Omental fat pad (tissue), 4 donors: ENCODE measurements around the gene GUSB. TPM values are rescaled to one million over a fixed set of nuclear protein-coding genes. Genes with fewer than 3 reads are reported as not detected.
"Not testable (repeated sequence)": the region's sequence is repeated elsewhere in the genome, so short reads cannot be mapped to it uniquely, and the experiment has no call there.

Experiments
- ATAC-seq: fragments of 150-250 bp; one replicate; pipeline ENCODE4 v1.9.1; 2016; ENCODE audit warnings: mild to moderate bottlenecking, moderate library complexity; ENCODE audit not compliant: low FRiP score
- DNase-seq: peaks from one replicate; pipeline ENCODE4 v3.0.0-alpha.2; 2019; ENCODE audit warnings: low spot score
- CTCF ChIP-seq, 3 donors: fragments of 450-650 bp; IDR thresholded peaks; one replicate each; pipeline ENCODE4 v1.5.1; 2016 to 2017; ENCODE audit warnings: antibody characterized with exemption in 3 of 3, mild to moderate bottlenecking in 3 of 3, moderate library complexity in 2 of 3
- total RNA-seq, 4 donors: library from RNA; depleted of rRNA; stranded (reverse); fragments of >200 nt; gene quantifications; one replicate each; pipeline ENCODE4 v1.1.0, GENCODE V29; 2016

Gene GUSB
- total RNA-seq, 4 donors from 2014 or later, result 20.2 to 45.7 (median 33.1) TPM

- no peak for DNase-seq
- ATAC-seq, result no peak
- no peak for TF ChIP-seq CTCF (IDR thresholded peaks at IDR 0.05)
Measured at GRCh38 chr7:65972976-65973375, 9.0 kb downstream of the GUSB start.

DNA sequence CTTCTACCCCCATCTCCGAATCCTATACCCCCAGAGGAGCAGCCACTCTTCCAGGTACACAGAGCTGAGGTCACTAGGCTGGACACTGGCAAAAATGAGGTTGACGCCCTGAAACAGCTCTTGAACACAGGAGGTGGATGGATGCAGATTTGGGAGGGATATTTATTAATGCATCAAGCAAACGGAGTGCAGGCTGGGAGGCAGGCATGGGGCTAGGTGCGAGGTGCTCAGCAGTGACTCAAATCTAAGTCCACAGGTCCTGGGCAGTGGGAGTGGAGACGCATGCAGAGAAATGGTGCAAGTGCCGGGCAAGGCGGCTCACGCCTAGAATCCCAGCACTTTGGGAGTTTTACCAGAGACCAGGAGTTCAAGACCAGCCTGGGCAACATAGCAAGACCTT lies 11.0 kb downstream of the GUSB start:
- ATAC-seq, result no peak
- TF ChIP-seq CTCF (IDR thresholded peaks at IDR 0.05), result no peak
- no peak for DNase-seq

DNA sequence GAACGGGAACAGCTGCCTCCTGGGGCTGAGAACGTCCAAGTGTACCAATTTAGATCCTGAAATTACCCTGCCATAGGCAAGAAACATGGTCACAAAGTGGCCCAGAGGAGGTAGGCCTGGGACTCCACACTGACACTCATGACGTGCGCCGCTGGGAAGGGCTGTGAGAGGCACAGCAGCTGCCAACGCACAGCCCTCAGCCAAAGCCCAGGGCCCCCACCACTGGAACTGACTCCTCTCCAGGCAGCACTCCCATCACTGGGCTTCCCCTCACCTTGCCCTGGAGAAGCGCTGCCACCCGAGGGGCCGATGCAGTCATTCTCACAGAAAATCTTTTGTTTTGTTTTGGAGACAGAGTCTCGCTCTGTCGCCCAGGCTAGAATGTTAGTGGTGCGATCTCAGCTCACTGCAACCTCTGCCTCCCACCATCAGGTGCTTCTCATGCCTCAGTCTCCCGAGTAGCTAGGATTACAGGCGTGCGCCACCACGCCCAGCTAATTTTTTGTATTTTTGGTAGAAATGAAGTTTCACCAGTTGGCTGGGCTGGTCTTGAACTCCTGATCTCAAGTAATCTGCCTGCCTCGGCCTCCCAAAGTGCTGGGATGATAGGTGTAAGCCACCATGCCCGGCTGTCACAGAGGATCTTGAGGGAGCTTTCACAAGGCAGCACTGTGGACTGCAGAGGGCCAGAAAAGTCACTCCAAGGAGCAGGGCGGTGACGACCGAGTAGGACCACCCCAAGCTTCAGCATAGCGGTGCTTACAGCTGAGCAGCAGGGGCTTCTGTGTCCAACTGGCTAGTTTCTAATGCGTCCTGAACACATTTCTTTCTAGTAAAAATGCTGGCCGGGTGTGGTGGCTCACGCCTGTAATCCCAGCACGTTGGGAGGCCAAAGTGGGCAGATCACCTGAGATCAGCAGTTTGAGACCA lies 13.5 kb downstream of the GUSB start:
- TF ChIP-seq CTCF (IDR thresholded peaks at IDR 0.05), result no peak
- ATAC-seq, result no peak
- no peak for DNase-seq

DNA sequence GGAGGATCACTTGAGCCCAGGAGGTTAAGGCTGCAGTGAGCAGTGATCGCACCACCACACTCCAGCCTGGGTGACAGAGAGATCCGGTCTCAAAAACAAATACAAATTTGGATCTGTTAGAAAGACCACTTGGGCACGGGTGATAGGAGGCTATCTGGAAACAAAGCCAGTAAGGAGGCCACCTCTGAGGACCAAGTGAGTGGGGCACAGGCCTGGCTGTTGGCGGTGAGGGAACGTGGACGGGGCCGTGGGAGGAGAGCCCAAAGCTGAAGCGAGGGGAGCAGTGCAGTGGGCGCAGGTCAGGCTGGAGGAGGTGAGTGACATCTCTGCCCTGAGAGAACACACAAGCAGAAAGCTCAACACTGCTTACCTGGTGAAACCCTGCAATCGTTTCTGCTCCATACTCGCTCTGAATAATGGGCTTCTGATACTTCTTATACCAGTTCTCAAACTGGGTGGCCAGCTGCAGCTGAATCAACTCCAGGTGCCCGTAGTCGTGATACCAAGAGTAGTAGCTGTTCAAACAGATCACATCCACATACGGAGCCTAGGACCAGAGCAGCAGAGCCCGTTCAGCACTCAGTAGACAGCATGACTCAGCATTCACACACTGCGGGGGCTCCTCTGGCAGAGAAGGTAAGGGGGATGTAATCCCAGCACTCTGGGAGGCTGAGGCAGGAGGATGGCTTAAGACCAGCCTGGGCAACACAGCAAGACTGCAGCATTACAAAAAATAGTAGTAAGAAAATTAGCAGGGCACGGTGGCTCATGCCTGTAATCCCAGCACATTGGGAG lies 14.5 kb downstream of the GUSB start:
- ATAC-seq (no peak), DNase-seq (no peak)
- TF ChIP-seq CTCF (IDR thresholded peaks at IDR 0.05), result no peak

DNA sequence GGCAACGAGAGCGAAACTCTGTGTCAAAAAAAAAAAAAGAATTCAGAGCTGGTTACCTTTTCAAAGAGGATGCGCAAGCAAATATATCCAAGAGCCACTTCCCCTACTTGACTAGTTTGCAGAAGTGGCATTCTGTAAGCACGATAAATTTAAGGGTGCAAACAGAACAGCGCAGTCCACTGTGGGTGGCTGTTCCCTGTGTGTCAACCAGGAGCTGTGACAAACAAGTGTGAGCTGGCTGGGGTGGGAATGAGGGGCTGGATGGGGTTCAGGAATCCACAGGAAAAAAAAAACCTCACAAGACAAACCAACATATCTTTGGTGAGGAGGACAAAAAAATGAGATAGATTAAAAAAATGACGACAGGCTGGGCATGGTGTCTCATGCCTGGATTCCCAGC lies 15.9 kb downstream of the GUSB start:
- no peak for TF ChIP-seq CTCF (IDR thresholded peaks at IDR 0.05)
- no peak for DNase-seq
- ATAC-seq, result no peak

DNA sequence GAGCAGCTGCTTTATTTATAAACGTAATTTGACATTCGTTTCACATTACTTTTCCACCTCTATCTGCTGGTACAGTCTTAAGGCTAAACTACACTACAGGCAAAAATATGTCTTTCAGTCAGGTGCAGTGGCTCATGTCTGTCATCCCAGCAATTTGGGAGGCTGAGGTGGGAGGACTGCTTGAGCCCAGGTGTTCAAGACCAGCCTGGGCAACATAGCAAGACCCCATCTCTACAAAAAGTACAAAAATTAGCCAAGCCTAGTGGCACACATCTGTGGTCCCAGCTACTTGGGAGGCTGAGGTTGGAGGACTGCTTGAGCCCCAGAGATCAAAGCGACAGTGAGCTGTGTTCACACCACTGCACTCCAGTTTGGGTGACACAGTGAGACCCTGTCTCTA lies 17.3 kb downstream of the GUSB start:
- not testable (repeated sequence) for DNase-seq, ATAC-seq

DNA sequence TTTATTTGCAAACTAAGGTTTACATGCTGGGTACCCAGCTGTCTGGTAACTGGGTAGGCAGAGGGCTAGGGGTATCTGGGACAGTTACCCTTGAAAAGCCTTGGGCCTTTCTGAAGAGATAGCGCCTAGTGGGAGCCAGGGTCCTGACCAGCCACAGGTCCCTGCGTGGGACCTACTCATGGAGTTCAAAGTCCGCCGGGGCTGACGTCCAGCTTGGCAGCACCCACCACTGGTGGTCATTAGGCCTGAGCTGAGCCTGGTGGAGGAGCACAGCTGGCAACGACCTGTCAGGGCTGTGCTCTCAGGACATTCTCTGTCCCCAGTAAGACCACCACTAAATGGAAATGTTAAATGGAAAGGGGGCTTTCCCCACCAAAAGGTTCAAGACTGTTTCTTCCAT lies 20.0 kb downstream of the GUSB start:
- DNase-seq (no peak), ATAC-seq (no peak)
- no peak for TF ChIP-seq CTCF (IDR thresholded peaks at IDR 0.05)
